GM23248 (cell line): ENCODE results near the gene SMIM35. TPM values are rescaled to one million over a fixed set of nuclear protein-coding genes. Genes with fewer than 3 reads are reported as not detected.

Experiments
- DNase-seq: peaks from one replicate; pipeline ENCODE4 v3.0.0-alpha.2; 2015
- H2AFZ ChIP-seq: fragments of 200-600 bp; sonication (generic); 2 replicates; pipeline ENCODE4 v1.6.1; 2016; ENCODE audit warnings: antibody characterized with exemption
- H3F3A ChIP-seq: fragments of 200-600 bp; sonication (generic); 2 replicates; pipeline ENCODE4 v1.6.1; 2016; ENCODE audit warnings: mild to moderate bottlenecking, antibody characterized with exemption, mixed run types; ENCODE audit not compliant: insufficient read depth
- H3K27ac ChIP-seq: fragments of 200-600 bp; sonication (generic); 2 replicates; pipeline ENCODE4 v1.5.1; 2016; ENCODE audit warnings: mild to moderate bottlenecking
- H3K27me3 ChIP-seq: fragments of 200-600 bp; sonication (generic); replicated peaks from 2 replicates; pipeline ENCODE4 v1.6.1; 2016; ENCODE audit warnings: mild to moderate bottlenecking; ENCODE audit not compliant: insufficient read depth
- H3K36me3 ChIP-seq: fragments of 200-600 bp; sonication (generic); 2 replicates; pipeline ENCODE4 v1.6.1; 2016; ENCODE audit warnings: low read depth, mild to moderate bottlenecking
- H3K4me1 ChIP-seq: fragments of 200-600 bp; sonication (generic); 2 replicates; pipeline ENCODE4 v1.6.1; 2016; ENCODE audit warnings: mild to moderate bottlenecking; ENCODE audit not compliant: insufficient read depth
- H3K4me2 ChIP-seq: fragments of 200-600 bp; sonication (generic); one replicate; pipeline ENCODE4 v1.6.1; 2016; ENCODE audit warnings: mild to moderate bottlenecking; ENCODE audit not compliant: unreplicated experiment
- H3K4me3 ChIP-seq: fragments of 200-600 bp; sonication (generic); 2 replicates; pipeline ENCODE4 v1.5.1; 2016; ENCODE audit warnings: mild to moderate bottlenecking
- H3K79me2 ChIP-seq: fragments of 200-600 bp; sonication (generic); 2 replicates; pipeline ENCODE4 v1.6.1; 2016; ENCODE audit warnings: mild to moderate bottlenecking; ENCODE audit not compliant: insufficient read depth
- H3K9ac ChIP-seq: fragments of 200-600 bp; sonication (generic); 2 replicates; pipeline ENCODE4 v1.6.1; 2016; ENCODE audit warnings: mild to moderate bottlenecking
- H3K9me2 ChIP-seq: fragments of 200-600 bp; sonication (generic); 2 replicates; pipeline ENCODE4 v1.6.1; 2016; ENCODE audit warnings: mixed run types, mild to moderate bottlenecking, moderate library complexity; ENCODE audit not compliant: insufficient read depth
- H3K9me3 ChIP-seq: fragments of 200-600 bp; sonication (generic); one replicate; pipeline ENCODE4 v1.6.1; 2017; ENCODE audit warnings: low read depth
- H4K20me1 ChIP-seq: fragments of 200-600 bp; sonication (generic); 2 replicates; pipeline ENCODE4 v1.6.0; 2016; ENCODE audit not compliant: insufficient read depth
- EZH2 ChIP-seq: fragments of 200-600 bp; sonication (generic); IDR thresholded peaks from 2 replicates; pipeline ENCODE4 v1.6.1; 2018; ENCODE audit warnings: antibody characterized with exemption, mild to moderate bottlenecking; ENCODE audit not compliant: insufficient read depth, poor library complexity, severe bottlenecking
- EZH2phosphoT487 ChIP-seq: fragments of 200-600 bp; sonication (generic); IDR thresholded peaks from 2 replicates; pipeline ENCODE4 v1.6.1; 2018; ENCODE audit warnings: antibody characterized with exemption, moderate library complexity, mild to moderate bottlenecking, low read depth; ENCODE audit not compliant: insufficient read depth
- WGBS, 2 experiments: methylation state at CpG; one replicate each; pipeline ENCODE4 v1.1.6; 2015 to 2017; ENCODE audit warnings: low lambda C conversion rate in 2 of 2, low coverage in 1 of 2; ENCODE audit errors: missing lambda C conversion rate in 2 of 2; 5-methylcytosine and 5-hydroxymethylcytosine counted together
- in situ Hi-C: fragments of 300-500 bp; cut with MboI; formaldehyde crosslinking; loops from 2 replicates; pipeline ENCODE4 v1.15.0; 2020
- polyA plus RNA-seq: library from polyadenylated mRNA; unstranded; fragments of >200 nt; fragmentation: Nextera tagmentation; extraction: Ambion mirVana; gene quantifications from 2 replicates; pipeline ENCODE4 v1.2.1, GENCODE V29; 2016
- total RNA-seq: library from RNA; depleted of rRNA; stranded (reverse); fragments of >200 nt; shearing (Covaris generic); gene quantifications from 2 replicates; pipeline ENCODE4 v1.2.3, GENCODE V29; 2014

SMIM35 gene
- total and polyA plus RNA-seq, 2 experiments from 2014 or later, result not detected

DNA sequence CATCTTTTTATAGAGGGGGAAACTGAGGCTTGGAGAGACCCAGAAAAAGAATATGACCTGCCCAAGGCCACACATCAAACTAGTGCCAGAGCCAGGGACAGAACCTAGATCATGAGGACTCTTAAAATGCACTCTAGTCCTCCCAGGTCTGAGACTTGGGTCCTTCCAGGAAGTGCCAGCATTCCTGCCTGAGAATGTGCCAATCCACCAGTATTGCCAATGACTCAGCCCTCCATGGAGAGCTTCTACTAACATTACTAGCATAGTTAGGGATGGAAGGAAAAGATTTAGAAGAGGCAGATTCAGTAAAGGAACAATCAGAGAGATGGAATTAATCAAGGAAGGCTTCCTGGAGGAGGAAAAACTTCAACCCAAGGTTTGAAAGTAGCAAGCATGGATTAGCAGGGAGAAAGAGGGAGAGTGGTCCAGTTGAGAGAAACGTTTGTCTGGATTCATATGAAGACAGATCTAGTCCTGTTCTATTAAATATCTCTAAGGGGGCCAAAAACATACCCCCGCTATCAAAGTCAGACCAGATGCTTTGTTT, 20.1 kb upstream of the SMIM35 start:
- Histone ChIP-seq H3K4me1 (no peaks in the 10 kb centered on the region), H3F3A (no peaks in the 10 kb centered on the region), H4K20me1 (no peaks in the 10 kb centered on the region), H3K9me3 (no peaks in the 10 kb centered on the region), H3K27ac (no peak overlapping the region), H3K36me3 (no peaks in the 10 kb centered on the region), H3K27me3 (no peaks in the 10 kb centered on the region; the same call in 1 of the 2 replicates), H3K4me3 (no peak overlapping the region), H3K9ac (no peak overlapping the region), H3K79me2 (no peaks in the 10 kb centered on the region), H3K9me2 (no peaks in the 10 kb centered on the region), H2AFZ (no peak overlapping the region), H3K4me2 (no peak overlapping the region)
- WGBS, 2 experiments, result 33 to 37% methylated on average over 2 of the region's 2 CpGs
- in situ Hi-C loops, result no loop called here
- peak; percentile 41 for DNase-seq
- TF ChIP-seq EZH2 (no peak), EZH2phosphoT487 (no peak)

DNA sequence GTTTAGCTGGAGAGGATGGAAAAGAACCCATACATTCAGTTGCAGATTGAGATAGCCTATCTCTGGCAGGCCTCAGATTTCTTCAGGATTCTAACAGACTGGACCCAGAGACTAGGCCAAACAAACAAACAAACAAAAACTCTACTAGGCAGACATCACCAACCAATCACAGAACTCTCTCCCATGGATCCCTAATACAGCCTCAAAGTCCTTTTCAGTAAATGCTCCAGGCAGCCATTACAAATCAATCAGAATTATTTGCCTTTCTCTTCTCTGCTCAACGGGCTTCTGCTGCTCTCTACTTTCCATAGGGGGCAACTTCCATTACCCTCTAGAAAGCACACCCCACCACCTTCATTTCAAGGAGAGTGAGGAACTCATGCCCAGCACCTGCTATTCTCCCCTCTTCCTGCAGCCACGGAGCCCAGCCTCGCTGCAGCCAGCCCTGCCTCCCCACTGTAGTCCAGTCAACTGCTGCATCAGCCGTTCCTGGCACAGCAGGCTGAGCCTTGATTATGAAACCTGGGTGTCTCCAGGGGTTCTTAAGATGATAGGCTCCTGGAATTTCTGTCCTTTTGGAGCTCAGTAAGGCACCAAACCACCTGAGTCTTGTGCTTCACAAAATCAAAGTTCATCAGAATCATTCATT, 19.0 kb upstream of the SMIM35 start:
- H3K9me3 ChIP-seq, result no peaks in the 10 kb centered on the region
- no peak overlapping the region for H3K27ac ChIP-seq
- in situ Hi-C loops, result no loop called here
- no peak for DNase-seq
- H3K79me2 ChIP-seq, result no peaks in the 10 kb centered on the region
- H3K4me3 ChIP-seq, result no peak overlapping the region
- no peaks in the 10 kb centered on the region for H3K4me1 ChIP-seq
- H4K20me1 ChIP-seq, result no peaks in the 10 kb centered on the region
- no peak overlapping the region for H3K9ac ChIP-seq
- H2AFZ ChIP-seq, result no peak overlapping the region
- H3K9me2 ChIP-seq, result no peaks in the 10 kb centered on the region
- H3K27me3 ChIP-seq, result peaks cover 5% of the 10 kb centered on the region; the same call in 1 of the 2 replicates
- no peaks in the 10 kb centered on the region for H3K36me3 ChIP-seq
- H3K4me2 ChIP-seq, result no peak overlapping the region
- TF ChIP-seq EZH2phosphoT487 (no peak), EZH2 (no peak)
- WGBS, 2 experiments, result 59 to 63% methylated on average over 4 of the region's 4 CpGs
- no peaks in the 10 kb centered on the region for H3F3A ChIP-seq

DNA sequence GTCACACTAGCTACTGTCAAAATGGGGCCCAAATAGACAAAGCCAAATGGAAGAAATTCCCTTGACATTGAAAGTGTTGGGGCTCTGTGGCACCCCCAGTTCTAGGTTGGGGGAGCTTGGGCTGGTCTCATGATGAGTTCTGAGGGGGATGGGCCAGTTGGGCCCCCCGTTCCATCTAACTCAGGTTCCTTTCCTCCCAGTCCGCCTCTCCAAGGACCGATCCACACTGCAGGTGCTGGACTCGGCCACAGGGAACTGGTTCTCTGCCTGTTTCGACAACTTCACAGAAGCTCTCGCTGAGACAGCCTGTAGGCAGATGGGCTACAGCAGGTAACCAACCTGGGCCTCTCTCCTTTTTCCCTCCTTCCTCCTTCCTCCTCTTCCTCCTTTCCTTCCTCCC, 17.7 kb upstream of the SMIM35 start:
- H3F3A ChIP-seq, result no peaks in the 10 kb centered on the region
- TF ChIP-seq EZH2 (no peak), EZH2phosphoT487 (no peak)
- DNase-seq, result no peak
- no peak overlapping the region for H3K9ac ChIP-seq
- in situ Hi-C loops, result no loop called here
- no peaks in the 10 kb centered on the region for H4K20me1 ChIP-seq
- no peak overlapping the region for H3K27ac ChIP-seq
- H2AFZ ChIP-seq, result no peak overlapping the region
- H3K36me3 ChIP-seq, result no peaks in the 10 kb centered on the region
- no peaks in the 10 kb centered on the region for H3K4me1 ChIP-seq
- no peaks in the 10 kb centered on the region for H3K9me3 ChIP-seq
- no peaks in the 10 kb centered on the region for H3K79me2 ChIP-seq
- no peak overlapping the region for H3K4me3 ChIP-seq
- H3K27me3 ChIP-seq, result peaks cover 11% of the 10 kb centered on the region; the same call in 1 of the 2 replicates
- H3K4me2 ChIP-seq, result no peak overlapping the region
- 61 to 66% methylated on average over 6 of the region's 6 CpGs for WGBS, 2 experiments
- H3K9me2 ChIP-seq, result no peaks in the 10 kb centered on the region

DNA sequence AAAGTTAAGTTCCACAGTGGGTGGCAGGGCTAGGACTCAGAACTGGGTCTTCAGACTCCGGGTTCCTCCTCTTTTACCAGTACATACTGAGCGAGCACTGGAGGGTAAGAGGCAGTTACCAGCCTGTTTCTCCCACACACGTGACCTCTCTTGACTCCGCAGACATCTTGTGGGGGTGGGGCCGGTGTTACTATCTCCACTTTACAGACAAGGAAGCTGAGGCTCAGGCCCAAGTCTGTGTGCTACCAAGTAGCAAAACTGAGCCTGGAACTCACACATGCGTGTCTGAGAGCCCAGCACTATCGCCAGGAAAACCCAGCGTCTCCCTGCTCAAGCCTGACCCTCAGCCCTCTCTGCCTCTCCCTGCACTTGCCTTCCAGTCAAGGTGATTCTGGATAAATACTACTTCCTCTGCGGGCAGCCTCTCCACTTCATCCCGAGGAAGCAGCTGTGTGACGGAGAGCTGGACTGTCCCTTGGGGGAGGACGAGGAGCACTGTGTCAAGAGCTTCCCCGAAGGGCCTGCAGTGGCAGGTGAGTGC, 16.0 kb upstream of the SMIM35 start:
- no peak overlapping the region for H2AFZ ChIP-seq
- H3K4me1 ChIP-seq, result no peaks in the 10 kb centered on the region
- WGBS, 2 experiments, result 44 to 45% methylated on average over 13 of the region's 13 CpGs
- H3K9me2 ChIP-seq, result no peaks in the 10 kb centered on the region
- no peak overlapping the region for H3K4me2 ChIP-seq
- no peaks in the 10 kb centered on the region for H4K20me1 ChIP-seq
- no peak overlapping the region for H3K27ac ChIP-seq
- H3K9ac ChIP-seq, result no peak overlapping the region
- in situ Hi-C loops, result no loop called here
- no peaks in the 10 kb centered on the region for H3F3A ChIP-seq
- no peaks in the 10 kb centered on the region for H3K36me3 ChIP-seq
- H3K27me3 ChIP-seq, result peaks cover 11% of the 10 kb centered on the region; the same call in 1 of the 2 replicates
- H3K4me3 ChIP-seq, result no peak overlapping the region
- H3K9me3 ChIP-seq, result no peaks in the 10 kb centered on the region
- H3K79me2 ChIP-seq, result no peaks in the 10 kb centered on the region
- no peak for DNase-seq
- TF ChIP-seq EZH2, result no peak
- no peak for TF ChIP-seq EZH2phosphoT487
